ENCODE results near the gene FCRLA. TPM values are rescaled to one million over a fixed set of nuclear protein-coding genes. Genes with fewer than 3 reads are reported as not detected.
A peak's percentile ranks its signal among the peaks of the same experiment; 100 is the strongest.

The FCRLA gene
- total RNA-seq, 6 experiments from 2014 or later: 2.3 to 5.1 (median 2.9) TPM

GRCh38 chr1:161747801-161748200, 40.8 kb downstream of the FCRLA start:
- H3K36me3 Mint-ChIP-seq (ENCODE audit: low read depth): peaks cover 6% of the 10 kb centered on the region
- no peak overlapping the region for H3K4me3 Mint-ChIP-seq
- H3K27ac Mint-ChIP-seq: no peak overlapping the region
- no peak for TF ChIP-seq CTCF (IDR thresholded peaks at IDR 0.05)
- no peak for DNase-seq
- peaks cover 48% of the 10 kb centered on the region for H3K4me1 Mint-ChIP-seq (ENCODE audit: low read depth)
- no peaks in the 10 kb centered on the region for H3K9me3 Mint-ChIP-seq
- peaks cover 1% of the 10 kb centered on the region for H3K27me3 Mint-ChIP-seq (ENCODE audit: insufficient read depth)

GRCh38 chr1:161749509-161750407, 42.7 kb downstream of the FCRLA start, which contains the start of gene DUSP12:
TSS of gene DUSP12 (plus strand) at chr1:161749786. CDS start at chr1:161749802, 16 bp downstream.
- H3K9me3 Mint-ChIP-seq: no peaks in the 10 kb centered on the region
- DNase-seq: peak; percentile 95
- H3K36me3 Mint-ChIP-seq (ENCODE audit: low read depth): peaks cover 16% of the 10 kb centered on the region
- TF ChIP-seq CTCF (IDR thresholded peaks at IDR 0.05): peak; percentile 42; the same call in 1 of the 2 replicates
- peaks cover 1% of the 10 kb centered on the region for H3K27me3 Mint-ChIP-seq (ENCODE audit: insufficient read depth)
- H3K4me1 Mint-ChIP-seq (ENCODE audit: low read depth): peaks cover 35% of the 10 kb centered on the region
- H3K4me3 Mint-ChIP-seq: peak within 1 kb of the TSS; percentile 100
- peak within 1 kb of the TSS; percentile 100 for H3K27ac Mint-ChIP-seq

- peak overlapping the region; percentile 9; the same call in 1 of the 2 replicates for H3K4me3 Mint-ChIP-seq
- peak; percentile 74 for TF ChIP-seq CTCF (IDR thresholded peaks at IDR 0.05)
- peaks cover 26% of the 10 kb centered on the region for H3K4me1 Mint-ChIP-seq (ENCODE audit: low read depth)
- no peaks in the 10 kb centered on the region for H3K36me3 Mint-ChIP-seq (ENCODE audit: low read depth)
- no peaks in the 10 kb centered on the region for H3K27me3 Mint-ChIP-seq (ENCODE audit: insufficient read depth)
- H3K9me3 Mint-ChIP-seq: no peaks in the 10 kb centered on the region
- peak overlapping the region; percentile 44; the same call in 1 of the 2 replicates for H3K27ac Mint-ChIP-seq
- DNase-seq: no peak
These were observed 56.6 kb downstream of the FCRLA start for GRCh38 chr1:161763522-161764098.

Other genes with a start within 250 kb of the FCRLA start
- gene FCGR2A, start 201.8 kb upstream of the FCRLA start, total RNA-seq (2021; fragmentation: NEBNext Ultra II Directional; extraction: Animal tissue kit (Norgen Biotek cat#: 25700)): under 1 TPM; 0.12 to 0.57 (median 0.29) TPM
- under 1 TPM; 0.10 to 0.45 (median 0.19) TPM for gene HSPA6, start 182.7 kb upstream of the FCRLA start, total RNA-seq (2021; fragmentation: NEBNext Ultra II Directional; extraction: Animal tissue kit (Norgen Biotek cat#: 25700))
- not detected for gene FCGR3A, start 157.4 kb upstream of the FCRLA start, total RNA-seq (2021; fragmentation: NEBNext Ultra II Directional; extraction: Animal tissue kit (Norgen Biotek cat#: 25700))
- gene FCGR3B, start 76.1 kb upstream of the FCRLA start, total RNA-seq (2021; fragmentation: NEBNext Ultra II Directional; extraction: Animal tissue kit (Norgen Biotek cat#: 25700)): not detected
- not detected for gene FCGR2B, start 44.1 kb upstream of the FCRLA start, total RNA-seq (2021; fragmentation: NEBNext Ultra II Directional; extraction: Animal tissue kit (Norgen Biotek cat#: 25700))
- gene FCRLB, start 14.3 kb downstream of the FCRLA start, total RNA-seq (2021; fragmentation: NEBNext Ultra II Directional; extraction: Animal tissue kit (Norgen Biotek cat#: 25700)): 1 to 10 TPM; 3.3 to 5.1 (median 3.7) TPM
- gene DUSP12, start 42.6 kb downstream of the FCRLA start, total RNA-seq (2021; fragmentation: NEBNext Ultra II Directional; extraction: Animal tissue kit (Norgen Biotek cat#: 25700)): 10 to 100 TPM; 31.9 to 38.0 (median 36.4) TPM
- 10 to 100 TPM; 23.7 to 29.9 (median 27.6) TPM for gene ATF6, start 59.1 kb downstream of the FCRLA start, total RNA-seq (2021; fragmentation: NEBNext Ultra II Directional; extraction: Animal tissue kit (Norgen Biotek cat#: 25700))

Measured in HFFc6 (cell line).